ENCODE data around the gene CLIP2.

GRCh38 chr7:74387606-74388005, 98.4 kb downstream of the CLIP2 start:
- TF ChIP-seq CTCF (IDR thresholded peaks at IDR 0.05), result no peak
- no peak for TF ChIP-seq POLR2A (IDR thresholded peaks at IDR 0.05)

Measured in Peyer's patch (tissue), 4 donors.